HL-60 (cell line): ENCODE data around the gene HSF2.

ENCODE experiments used
- GABPA ChIP-seq: IDR thresholded peaks from 2 replicates; pipeline ENCODE4 v1.6.1; 2012; ENCODE audit warnings: low read depth
- REST ChIP-seq: IDR thresholded peaks from 2 replicates; pipeline ENCODE4 v1.6.1; 2012; ENCODE audit warnings: low read depth; ENCODE audit not compliant: insufficient replicate concordance
- SPI1 ChIP-seq: IDR thresholded peaks from 2 replicates; pipeline ENCODE4 v1.6.1; 2012; ENCODE audit warnings: low read depth, mild to moderate bottlenecking, borderline replicate concordance
- TF ChIP-seq, protein P1 (sequence below): IDR thresholded peaks from one replicate; pipeline ENCODE4 v1.5.1; 2011; ENCODE audit warnings: low read length, control low read depth, inconsistent platforms; ENCODE audit not compliant: insufficient read depth

DNA sequence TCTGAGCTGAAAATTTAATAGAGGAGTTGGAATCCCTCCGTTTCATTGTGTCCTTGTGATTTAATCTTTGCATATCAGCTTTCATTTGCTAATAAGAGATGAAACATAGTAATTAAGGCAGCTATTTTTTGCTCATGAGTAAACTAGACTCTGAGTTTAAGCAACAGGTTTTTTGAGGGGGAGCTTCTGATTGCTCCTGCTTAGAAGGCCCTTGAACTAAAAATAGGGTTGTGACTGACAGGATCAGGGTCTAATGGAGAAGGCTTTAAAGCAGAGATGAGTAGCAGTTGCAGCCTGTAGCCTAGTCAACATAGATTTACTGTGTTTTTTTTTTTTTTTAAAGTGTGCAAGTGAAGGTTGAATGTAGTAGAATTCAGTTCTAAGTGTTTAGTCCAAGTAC is 17.4 kb downstream of the HSF2 start:
- TF ChIP-seq SPI1, result no peak
- TF ChIP-seq REST, result no peak
- TF ChIP-seq GABPA, result no peak
- TF ChIP-seq, protein P1, sequence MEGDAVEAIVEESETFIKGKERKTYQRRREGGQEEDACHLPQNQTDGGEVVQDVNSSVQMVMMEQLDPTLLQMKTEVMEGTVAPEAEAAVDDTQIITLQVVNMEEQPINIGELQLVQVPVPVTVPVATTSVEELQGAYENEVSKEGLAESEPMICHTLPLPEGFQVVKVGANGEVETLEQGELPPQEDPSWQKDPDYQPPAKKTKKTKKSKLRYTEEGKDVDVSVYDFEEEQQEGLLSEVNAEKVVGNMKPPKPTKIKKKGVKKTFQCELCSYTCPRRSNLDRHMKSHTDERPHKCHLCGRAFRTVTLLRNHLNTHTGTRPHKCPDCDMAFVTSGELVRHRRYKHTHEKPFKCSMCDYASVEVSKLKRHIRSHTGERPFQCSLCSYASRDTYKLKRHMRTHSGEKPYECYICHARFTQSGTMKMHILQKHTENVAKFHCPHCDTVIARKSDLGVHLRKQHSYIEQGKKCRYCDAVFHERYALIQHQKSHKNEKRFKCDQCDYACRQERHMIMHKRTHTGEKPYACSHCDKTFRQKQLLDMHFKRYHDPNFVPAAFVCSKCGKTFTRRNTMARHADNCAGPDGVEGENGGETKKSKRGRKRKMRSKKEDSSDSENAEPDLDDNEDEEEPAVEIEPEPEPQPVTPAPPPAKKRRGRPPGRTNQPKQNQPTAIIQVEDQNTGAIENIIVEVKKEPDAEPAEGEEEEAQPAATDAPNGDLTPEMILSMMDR, result no peak
